Adrenal gland (tissue), 5 donors: ENCODE data around the gene TGM4.

ENCODE experiments used
- POLR2A ChIP-seq, 2 donors: fragments of 450-650 bp; IDR thresholded peaks; one replicate each; pipeline ENCODE4 v1.6.1; 2017; ENCODE audit warnings: antibody characterized with exemption in 2 of 2, mild to moderate bottlenecking in 2 of 2, moderate library complexity in 1 of 2
- TF ChIP-seq, protein P1 (sequence below), 6 experiments: fragments of 450-650 bp in 4 of 6; fragments of 200-600 bp in 2 of 6; sonication (generic) in 1 of 6; IDR thresholded peaks; 1 replicate in 5 of 6; 2 replicates in 1 of 6; pipeline versions ENCODE4 v1.5.1 to v1.8.0; 2016 to 2021; ENCODE audit warnings: antibody characterized with exemption in 6 of 6, mild to moderate bottlenecking in 2 of 6, moderate library complexity in 1 of 6
- donor health status: DM: no; HTN: no; CAD: no.

DNA sequence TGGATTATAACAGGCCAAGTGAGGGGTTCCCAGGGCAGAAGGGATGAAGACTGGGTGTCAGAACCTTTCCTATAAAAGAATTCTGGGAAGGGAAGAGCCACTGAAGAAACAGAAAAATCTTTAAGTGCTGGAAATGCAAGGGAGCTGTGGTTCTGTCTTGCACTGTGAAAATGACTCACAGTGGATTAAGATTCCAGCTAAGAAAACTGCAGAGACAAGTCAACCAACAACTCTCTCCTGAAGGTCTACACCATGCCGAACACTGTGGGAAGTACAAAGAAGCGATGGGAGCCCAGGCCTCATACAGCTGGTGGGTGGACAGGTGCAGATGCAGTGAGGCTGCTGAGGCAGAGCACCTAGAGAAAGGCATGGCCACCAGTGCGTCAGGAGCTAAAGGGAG is 73.8 kb downstream of the TGM4 start:
- TF ChIP-seq, protein P1, sequence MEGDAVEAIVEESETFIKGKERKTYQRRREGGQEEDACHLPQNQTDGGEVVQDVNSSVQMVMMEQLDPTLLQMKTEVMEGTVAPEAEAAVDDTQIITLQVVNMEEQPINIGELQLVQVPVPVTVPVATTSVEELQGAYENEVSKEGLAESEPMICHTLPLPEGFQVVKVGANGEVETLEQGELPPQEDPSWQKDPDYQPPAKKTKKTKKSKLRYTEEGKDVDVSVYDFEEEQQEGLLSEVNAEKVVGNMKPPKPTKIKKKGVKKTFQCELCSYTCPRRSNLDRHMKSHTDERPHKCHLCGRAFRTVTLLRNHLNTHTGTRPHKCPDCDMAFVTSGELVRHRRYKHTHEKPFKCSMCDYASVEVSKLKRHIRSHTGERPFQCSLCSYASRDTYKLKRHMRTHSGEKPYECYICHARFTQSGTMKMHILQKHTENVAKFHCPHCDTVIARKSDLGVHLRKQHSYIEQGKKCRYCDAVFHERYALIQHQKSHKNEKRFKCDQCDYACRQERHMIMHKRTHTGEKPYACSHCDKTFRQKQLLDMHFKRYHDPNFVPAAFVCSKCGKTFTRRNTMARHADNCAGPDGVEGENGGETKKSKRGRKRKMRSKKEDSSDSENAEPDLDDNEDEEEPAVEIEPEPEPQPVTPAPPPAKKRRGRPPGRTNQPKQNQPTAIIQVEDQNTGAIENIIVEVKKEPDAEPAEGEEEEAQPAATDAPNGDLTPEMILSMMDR (IDR thresholded peaks at IDR 0.05): no peak
- TF ChIP-seq POLR2A (IDR thresholded peaks at IDR 0.05): no peak
